ENCODE data around the gene NFKBIL1. TPM values are rescaled to one million over a fixed set of nuclear protein-coding genes. Genes with fewer than 3 reads are reported as not detected.

The NFKBIL1 gene
- total and polyA plus RNA-seq, 2 of the 4 experiments (the other 2 are of a cell fraction), result 7.8 to 10.8 TPM

- H3K14ac ChIP-seq (replicated peaks; ENCODE audit: low read depth, low read length), result no peak overlapping the region
- CTCF ChIA-PET, result interaction anchor here (1.4 kb wide), 1 partner anchor 21 kb away, joined by 3 read pairs; no protein-coding TSS in a partner anchor
- intact Hi-C loops (cut with micrococcal nuclease) (no loop called here), dilution Hi-C loops (cut with HindIII; ENCODE audit: low sequenced_read_pairs, unreplicated experiment) (no loop called here), in situ Hi-C loops (cut with MboI; ENCODE audit: low sequenced_read_pairs) (no loop called here)
- H3K4me1 ChIP-seq (ENCODE audit: control insufficient read depth, insufficient read depth, low read length), result no peaks in the 10 kb centered on the region
- H3K56ac ChIP-seq (ENCODE audit: extremely low read depth, insufficient read depth, low read length), result no peak overlapping the region
- H3K27ac ChIP-seq (ENCODE audit: insufficient read depth, low read length), result no peak overlapping the region
- no peaks in the 10 kb centered on the region for H4K20me1 ChIP-seq (ENCODE audit: insufficient read depth, low read length)
- no peak overlapping the region for H2BK120ac ChIP-seq (ENCODE audit: low read depth, low read length)
- no peak overlapping the region for H3K18ac ChIP-seq (ENCODE audit: low read depth, low read length)
- H3K4me2 ChIP-seq (ENCODE audit: low read depth, low read length), result no peak overlapping the region
- no peaks in the 10 kb centered on the region for H3K79me1 ChIP-seq (ENCODE audit: low read depth in 1 of 2, low read length in 2 of 2)
- no peak overlapping the region for H4K5ac ChIP-seq (ENCODE audit: low read depth, low read length)
- H3K9me3 ChIP-seq (ENCODE audit: control insufficient read depth, insufficient read depth, low read length), result no peaks in the 10 kb centered on the region
- no peak overlapping the region for H3K9ac ChIP-seq (ENCODE audit: low read depth, low read length)
- no peak overlapping the region for H4K91ac ChIP-seq (ENCODE audit: insufficient read depth, low read depth, low read length)
- H2BK20ac ChIP-seq (ENCODE audit: low read depth, low read length), result no peak overlapping the region
- no peak overlapping the region for H3K4me3 ChIP-seq (ENCODE audit: insufficient read depth, low read depth, low read length)
- H2BK15ac ChIP-seq (ENCODE audit: low read depth, low read length), result no peak overlapping the region
- H2AK9ac ChIP-seq (replicated peaks; ENCODE audit: low read depth, low read length, poor library complexity), result no peak overlapping the region
- 70% methylated on average over 7 of the region's 9 CpGs; no CpG with 5 or more reads in 1 of the 2 experiments for WGBS, 2 experiments (ENCODE audit: extremely low coverage in 2 of 2, insufficient read length in 1 of 2)
- no peak overlapping the region for H2AK5ac ChIP-seq (ENCODE audit: low read depth, low read length)
- ATAC-seq (ENCODE audit: low read depth) (no peak), DNase-seq (no peak)
- POLR2A ChIA-PET (ENCODE audit: unreplicated experiment), result no interaction called here
- BruUV-seq (replicated peaks), result no TSS peak
- H3K27me3 ChIP-seq (ENCODE audit: control insufficient read depth, insufficient read depth, low read length), result peaks cover 39% of the 10 kb centered on the region
- no peaks in the 10 kb centered on the region for H3K36me3 ChIP-seq (ENCODE audit: control insufficient read depth, insufficient read depth, low read length)
- no peak overlapping the region for H4K8ac ChIP-seq (ENCODE audit: low read depth in 2 of 2, low read length in 2 of 2)
- no peaks in the 10 kb centered on the region for H3K9me1 ChIP-seq (ENCODE audit: insufficient read depth, low read length)
- no peak overlapping the region for H2BK5ac ChIP-seq (ENCODE audit: low read depth, low read length, poor library complexity, severe bottlenecking)
- no peak overlapping the region for H3K23ac ChIP-seq (ENCODE audit: low read depth, low read length)
- H3K4ac ChIP-seq (ENCODE audit: low read depth, low read length), result no peak overlapping the region
- H2AFZ ChIP-seq (replicated peaks; ENCODE audit: low read length, poor library complexity), result no peak overlapping the region
- TF ChIP-seq MAZ (IDR thresholded peaks at IDR 0.05; ENCODE audit: borderline replicate concordance, low read depth, low read length), result no peak
- no peak for TF ChIP-seq FOS (IDR thresholded peaks at IDR 0.05; ENCODE audit: low read depth, low read length)
- TF ChIP-seq CHD1 (IDR thresholded peaks at IDR 0.05; ENCODE audit: low read depth, low read length), result no peak
- no peak for TF ChIP-seq NFE2L2 (IDR thresholded peaks at IDR 0.05; ENCODE audit: low read depth, low read length)
- no peak for TF ChIP-seq MAFK (IDR thresholded peaks at IDR 0.05; ENCODE audit: low read depth, low read length)
- TF ChIP-seq MXI1 (IDR thresholded peaks at IDR 0.05; ENCODE audit: borderline replicate concordance, low read depth, low read length), result no peak
- TF ChIP-seq USF2 (IDR thresholded peaks at IDR 0.05; ENCODE audit: low read depth, low read length), result no peak
- no peak for TF ChIP-seq CEBPB (IDR thresholded peaks at IDR 0.05; ENCODE audit: low read depth, low read length)
- TF ChIP-seq CTCF (conservative IDR thresholded peaks at IDR 0.05; ENCODE audit: low read depth, low read length), result no peak
- TF ChIP-seq POLR2A (IDR thresholded peaks at IDR 0.05; ENCODE audit: low read depth, low read length), result no peak
- no peak for TF ChIP-seq BHLHE40 (IDR thresholded peaks at IDR 0.05; ENCODE audit: low read depth, low read length)
- no peak for TF ChIP-seq RCOR1 (IDR thresholded peaks at IDR 0.05; ENCODE audit: insufficient replicate concordance, low read length)
- no peak for TF ChIP-seq RAD21 (IDR thresholded peaks at IDR 0.05; ENCODE audit: low read length)
- no peak for TF ChIP-seq SMC3 (IDR thresholded peaks at IDR 0.05; ENCODE audit: low read depth, low read length)
- no peak for TF ChIP-seq RFX5 (IDR thresholded peaks at IDR 0.05; ENCODE audit: low read depth, low read length)
Observed at GRCh38 chr6:31573239-31574105, 26.1 kb downstream of the NFKBIL1 start.

Data from IMR-90 (cell line).